Fibroblast of upper back skin (primary cell): Measurements from ENCODE around the gene LONP2.
"Not testable (repeated sequence)": the region's sequence is repeated elsewhere in the genome, so short reads cannot be mapped to it uniquely, and the experiment has no call there.

Experiments
- DNase-seq: peaks from one replicate; pipeline ENCODE4 v3.0.0-alpha.2; 2013

The LONP2 gene

GRCh38 chr16:48294724-48295123, 50.6 kb downstream of the LONP2 start:
- no peak for DNase-seq

- no peak for DNase-seq
Observed at GRCh38 chr16:48295488-48296281, 51.6 kb downstream of the LONP2 start.

- DNase-seq: no peak
Observed at GRCh38 chr16:48299471-48299870, 55.4 kb downstream of the LONP2 start.

- DNase-seq: peak; percentile 94
Observed at GRCh38 chr16:48300391-48300856, 56.3 kb downstream of the LONP2 start.

GRCh38 chr16:48308535-48308934, 64.4 kb downstream of the LONP2 start:
- no peak for DNase-seq

- no peak for DNase-seq
Observed at GRCh38 chr16:48310908-48311641, 67.0 kb downstream of the LONP2 start.

- DNase-seq: not testable (repeated sequence)
Observed at GRCh38 chr16:48313905-48314304, 69.8 kb downstream of the LONP2 start.

- DNase-seq: peak; percentile 31
Observed at GRCh38 chr16:48317026-48317425, 72.9 kb downstream of the LONP2 start.

- peak; percentile 98 for DNase-seq
Observed at GRCh38 chr16:48317614-48318315, 73.7 kb downstream of the LONP2 start.

GRCh38 chr16:48318630-48319029, 74.5 kb downstream of the LONP2 start:
- DNase-seq: peak; percentile 86

- DNase-seq: no peak
Observed at GRCh38 chr16:48321317-48322036, 77.4 kb downstream of the LONP2 start.

- peak; percentile 27 for DNase-seq
Observed at GRCh38 chr16:48323783-48324775, 80.0 kb downstream of the LONP2 start.

GRCh38 chr16:48326915-48327314, 82.8 kb downstream of the LONP2 start:
- no peak for DNase-seq

GRCh38 chr16:48329138-48329537, 85.0 kb downstream of the LONP2 start:
- no peak for DNase-seq

- DNase-seq: no peak
Observed at GRCh38 chr16:48330189-48330840, 86.2 kb downstream of the LONP2 start.

- no peak for DNase-seq
Observed at GRCh38 chr16:48330841-48331192, 86.7 kb downstream of the LONP2 start.

GRCh38 chr16:48332978-48333377, 88.9 kb downstream of the LONP2 start:
- DNase-seq: no peak

- DNase-seq: no peak
Observed at GRCh38 chr16:48334325-48334724, 90.2 kb downstream of the LONP2 start.

- DNase-seq: peak; percentile 78
Observed at GRCh38 chr16:48335961-48336360, 91.9 kb downstream of the LONP2 start.

- no peak for DNase-seq
Observed at GRCh38 chr16:48340054-48340453, 96.0 kb downstream of the LONP2 start.

- no peak for DNase-seq
Observed at GRCh38 chr16:48342591-48342990, 98.5 kb downstream of the LONP2 start.
